HUES48 (cell line): ENCODE results near the gene USP36.

ENCODE experiments used
- H3K27ac ChIP-seq: one replicate; pipeline ENCODE4 v1.7.0; 2013; ENCODE audit warnings: low read depth, low read length, inconsistent platforms
- H3K27me3 ChIP-seq: 2 replicates; pipeline ENCODE4 v1.6.1; 2013; ENCODE audit warnings: mild to moderate bottlenecking, low read length; ENCODE audit not compliant: control insufficient read depth, insufficient read depth
- H3K36me3 ChIP-seq: 2 replicates; pipeline ENCODE4 v1.6.1; 2013; ENCODE audit warnings: low read length; ENCODE audit not compliant: control insufficient read depth, insufficient read depth
- H3K4me1 ChIP-seq: 2 replicates; pipeline ENCODE4 v1.6.1; 2013; ENCODE audit warnings: mild to moderate bottlenecking, low read length; ENCODE audit not compliant: control insufficient read depth, insufficient read depth
- H3K4me3 ChIP-seq: 2 replicates; pipeline ENCODE4 v1.5.1; 2013; ENCODE audit warnings: mild to moderate bottlenecking, low read depth, low read length
- H3K9ac ChIP-seq: 2 replicates; pipeline ENCODE4 v1.6.1; 2013; ENCODE audit warnings: mild to moderate bottlenecking, low read depth, low read length, moderate library complexity
- H3K9me3 ChIP-seq: 2 replicates; pipeline ENCODE4 v1.6.1; 2013; ENCODE audit warnings: low read length; ENCODE audit not compliant: control insufficient read depth, insufficient read depth

The USP36 gene

DNA sequence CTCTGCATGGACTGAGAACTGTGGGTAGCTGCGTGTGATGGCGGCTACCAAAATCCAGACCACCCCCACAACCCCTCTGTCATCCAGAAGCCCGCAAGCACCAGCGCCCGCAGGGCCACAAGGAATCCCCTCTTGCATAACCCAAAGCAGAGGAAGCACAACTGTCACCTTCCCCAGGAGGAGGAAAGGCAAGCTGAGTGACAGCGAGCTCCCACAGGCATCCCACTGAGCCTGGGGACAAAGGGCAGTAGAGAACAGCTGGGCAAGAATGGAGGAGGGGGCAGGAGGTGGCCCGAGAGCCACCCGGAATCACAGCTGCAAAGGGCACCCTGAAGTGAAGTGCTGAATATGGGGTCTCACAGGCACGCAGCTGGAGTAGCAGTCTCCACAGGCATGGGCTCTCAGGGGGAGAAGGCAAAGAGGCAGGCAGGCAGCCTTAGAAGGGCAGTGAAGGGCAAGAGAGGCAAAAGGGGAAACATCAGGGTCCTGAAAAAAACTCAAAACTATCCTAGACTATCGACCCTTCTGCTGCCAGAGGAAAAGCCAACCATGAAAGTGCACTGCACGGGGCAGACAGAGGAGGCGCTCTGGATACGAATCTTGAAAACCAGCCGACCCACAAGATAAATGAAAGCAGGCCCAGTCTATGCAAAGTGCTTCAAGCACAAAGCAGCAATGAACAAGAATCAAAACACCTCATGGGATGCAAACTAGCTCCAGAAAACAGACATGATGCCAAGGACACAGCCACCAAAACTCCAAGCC lies 17.1 kb downstream of the USP36 start:
- Histone ChIP-seq H3K4me1 (no peaks in the 10 kb centered on the region), H3K27ac (no peak overlapping the region), H3K9me3 (no peaks in the 10 kb centered on the region), H3K4me3 (no peak overlapping the region), H3K9ac (no peak overlapping the region), H3K27me3 (no peaks in the 10 kb centered on the region), H3K36me3 (peaks cover 98% of the 10 kb centered on the region)

DNA sequence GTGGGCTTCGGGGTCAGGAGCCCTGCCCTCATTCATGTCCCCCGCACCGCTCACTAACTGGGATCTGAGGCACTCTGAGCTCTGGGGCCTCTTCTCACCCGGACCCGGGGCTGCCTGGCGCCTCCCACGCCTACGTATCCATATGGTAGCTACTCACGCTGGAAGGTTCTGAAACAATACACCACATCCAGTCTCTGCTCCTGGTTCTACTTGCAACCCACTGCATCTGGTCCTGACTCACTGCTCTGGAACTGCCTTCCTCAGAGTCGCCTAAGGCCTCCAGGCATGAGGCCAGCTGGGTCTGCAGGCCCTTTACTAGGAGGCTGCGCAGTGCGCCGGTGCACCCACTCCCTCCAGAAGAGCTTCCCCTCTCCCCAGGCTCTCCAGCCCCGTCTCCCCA lies 18.1 kb downstream of the USP36 start:
- Histone ChIP-seq H3K27ac (no peak overlapping the region), H3K27me3 (no peaks in the 10 kb centered on the region), H3K36me3 (peaks cover 98% of the 10 kb centered on the region), H3K9me3 (no peaks in the 10 kb centered on the region), H3K9ac (no peak overlapping the region), H3K4me3 (no peak overlapping the region), H3K4me1 (no peaks in the 10 kb centered on the region)

DNA sequence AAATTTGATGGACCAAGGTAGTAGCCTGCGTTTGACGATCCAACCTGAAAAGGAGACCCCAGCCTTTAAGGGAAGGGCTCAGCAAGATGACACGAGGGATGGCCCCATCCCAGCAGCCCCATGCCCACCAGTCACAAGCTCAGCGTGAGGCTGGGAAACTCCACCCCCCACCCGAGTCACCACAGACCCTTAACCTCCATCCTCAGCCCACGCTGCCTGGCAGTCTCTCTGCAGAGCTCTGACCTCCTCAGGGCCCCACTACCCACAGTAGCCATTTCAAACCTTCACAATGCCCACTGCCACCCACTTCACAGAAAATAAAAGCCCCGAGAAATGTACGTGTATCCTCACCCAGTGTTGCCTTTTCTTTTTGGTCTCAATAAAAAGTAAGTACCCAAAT lies 18.7 kb downstream of the USP36 start:
- H3K36me3 ChIP-seq, result peaks cover 98% of the 10 kb centered on the region
- H3K9me3 ChIP-seq, result no peaks in the 10 kb centered on the region
- H3K27me3 ChIP-seq, result no peaks in the 10 kb centered on the region
- no peak overlapping the region for H3K9ac ChIP-seq
- H3K4me3 ChIP-seq, result no peak overlapping the region
- H3K27ac ChIP-seq, result no peak overlapping the region
- no peaks in the 10 kb centered on the region for H3K4me1 ChIP-seq

DNA sequence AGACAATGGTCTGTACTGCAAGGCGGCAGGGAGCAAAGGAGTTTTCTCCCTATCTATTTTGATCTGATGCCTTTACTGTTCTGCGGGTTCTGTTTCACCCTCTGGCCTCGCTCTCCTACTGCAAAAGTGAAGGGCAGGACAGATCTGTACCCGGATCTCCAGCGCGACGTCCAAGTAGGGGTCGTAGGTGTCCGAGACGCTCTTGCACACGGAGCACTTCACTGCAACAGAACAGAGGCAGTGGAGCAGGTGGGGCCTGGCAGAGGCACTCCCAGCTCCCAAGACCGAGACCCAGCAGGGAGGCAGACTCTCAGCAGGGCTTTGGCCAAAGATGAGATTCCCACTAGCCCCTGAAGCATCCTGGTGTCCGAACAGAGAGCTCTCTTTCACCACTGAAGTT lies 19.8 kb downstream of the USP36 start:
- no peak overlapping the region for H3K27ac ChIP-seq
- H3K4me3 ChIP-seq, result no peak overlapping the region
- H3K9me3 ChIP-seq, result no peaks in the 10 kb centered on the region
- no peaks in the 10 kb centered on the region for H3K4me1 ChIP-seq
- peaks cover 98% of the 10 kb centered on the region for H3K36me3 ChIP-seq
- no peak overlapping the region for H3K9ac ChIP-seq
- no peaks in the 10 kb centered on the region for H3K27me3 ChIP-seq

DNA sequence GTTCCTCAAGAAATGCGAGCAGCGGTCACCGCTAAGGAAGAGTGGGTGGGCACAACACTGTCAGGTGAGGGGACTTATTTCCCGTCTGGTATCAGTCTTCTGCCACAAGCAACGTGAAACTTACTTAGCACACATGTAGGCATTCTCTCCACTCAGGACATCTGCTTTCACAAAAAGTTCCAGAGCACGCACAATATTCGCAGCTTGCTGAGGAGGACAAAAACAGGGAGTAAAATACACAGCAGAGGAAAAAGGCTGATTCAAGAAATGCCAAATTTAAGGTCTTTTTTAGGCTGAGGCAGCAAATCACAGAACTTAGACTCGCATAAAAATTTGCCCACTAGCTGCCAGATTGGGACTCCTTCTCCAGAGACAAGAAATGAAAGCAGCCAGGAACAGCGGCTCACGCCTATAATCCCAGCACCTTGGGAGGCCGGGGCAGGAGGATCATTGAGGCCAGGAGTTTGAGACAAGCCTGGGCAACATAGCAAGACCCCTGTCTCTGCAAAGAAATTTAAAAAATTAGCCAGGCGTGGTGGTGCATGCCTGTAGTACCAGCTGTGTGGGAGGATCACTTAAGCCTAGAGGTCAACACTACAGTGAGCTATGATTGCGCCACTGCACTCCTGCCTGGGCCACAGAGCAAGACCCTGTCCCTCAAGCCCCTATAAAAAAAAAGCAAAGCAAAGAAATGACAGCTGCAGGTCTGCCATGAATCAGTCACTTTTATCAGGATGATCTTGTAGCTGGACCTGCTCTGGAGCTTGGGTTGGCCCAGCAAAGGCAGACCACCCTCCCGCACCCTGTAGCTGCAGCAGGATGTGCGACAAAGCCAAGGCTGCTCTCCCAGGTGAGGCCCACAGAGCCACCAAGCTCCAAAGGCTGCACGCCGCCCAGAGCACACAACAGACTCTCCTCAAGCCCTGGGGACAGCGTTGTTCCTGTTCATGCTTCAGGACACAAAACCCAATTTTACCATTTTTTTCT lies 20.5 kb downstream of the USP36 start:
- Histone ChIP-seq H3K27ac (no peak overlapping the region), H3K4me3 (no peak overlapping the region), H3K36me3 (peaks cover 98% of the 10 kb centered on the region), H3K27me3 (no peaks in the 10 kb centered on the region), H3K9ac (no peak overlapping the region), H3K9me3 (no peaks in the 10 kb centered on the region), H3K4me1 (no peaks in the 10 kb centered on the region)

GRCh38 chr17:78819402-78819801 lies 21.2 kb downstream of the USP36 start:
- Histone ChIP-seq H3K9me3 (no peaks in the 10 kb centered on the region), H3K27ac (no peak overlapping the region)

GRCh38 chr17:78818932-78819331 lies 21.7 kb downstream of the USP36 start:
- peaks cover 98% of the 10 kb centered on the region for H3K36me3 ChIP-seq
- no peak overlapping the region for H3K4me3 ChIP-seq
- no peak overlapping the region for H3K9ac ChIP-seq
- H3K27me3 ChIP-seq, result no peaks in the 10 kb centered on the region
- H3K9me3 ChIP-seq, result no peaks in the 10 kb centered on the region
- no peak overlapping the region for H3K27ac ChIP-seq
- H3K4me1 ChIP-seq, result no peaks in the 10 kb centered on the region

More at GRCh38 chr17:78819402-78819801, 21.2 kb downstream of the USP36 start:
- Histone ChIP-seq H3K27me3 (no peaks in the 10 kb centered on the region), H3K4me1 (no peaks in the 10 kb centered on the region), H3K36me3 (peaks cover 98% of the 10 kb centered on the region), H3K9ac (no peak overlapping the region), H3K4me3 (no peak overlapping the region)

DNA sequence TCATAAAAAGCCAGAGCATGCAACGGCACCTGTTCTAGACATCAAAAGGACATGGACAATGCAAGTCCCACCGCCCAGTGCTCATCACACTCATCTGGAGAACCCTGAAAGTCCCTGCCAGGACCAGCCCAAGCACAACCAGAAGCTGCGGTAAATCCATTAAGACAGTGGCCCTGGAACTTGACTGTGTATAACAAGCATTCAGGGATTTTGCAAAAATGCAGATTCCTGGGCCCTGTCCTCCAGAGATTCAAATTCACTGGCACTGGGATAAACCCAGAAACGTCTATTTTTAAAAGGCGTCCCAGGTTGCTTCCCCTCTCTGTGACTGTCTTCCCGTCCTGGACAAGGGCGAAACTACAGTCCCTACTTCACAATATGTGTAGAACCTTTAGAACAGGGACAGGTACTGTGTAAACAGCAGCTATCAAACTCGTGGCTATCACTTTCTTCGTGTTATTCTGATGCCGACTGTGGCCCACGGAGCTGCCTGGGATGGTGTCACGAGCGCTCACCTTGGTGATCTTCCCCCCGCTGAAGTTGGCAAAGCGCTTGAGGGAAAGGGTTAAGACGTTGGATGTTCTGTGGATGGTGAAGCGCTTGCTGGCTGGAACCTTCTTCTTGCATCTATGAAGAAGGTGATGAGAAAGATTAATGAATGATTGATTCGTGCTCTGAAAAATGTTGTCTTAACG lies 22.3 kb downstream of the USP36 start:
- Histone ChIP-seq H3K27ac (no peak overlapping the region), H3K4me1 (no peaks in the 10 kb centered on the region), H3K27me3 (no peaks in the 10 kb centered on the region), H3K4me3 (no peak overlapping the region), H3K9me3 (no peaks in the 10 kb centered on the region), H3K36me3 (peaks cover 98% of the 10 kb centered on the region), H3K9ac (no peak overlapping the region)

DNA sequence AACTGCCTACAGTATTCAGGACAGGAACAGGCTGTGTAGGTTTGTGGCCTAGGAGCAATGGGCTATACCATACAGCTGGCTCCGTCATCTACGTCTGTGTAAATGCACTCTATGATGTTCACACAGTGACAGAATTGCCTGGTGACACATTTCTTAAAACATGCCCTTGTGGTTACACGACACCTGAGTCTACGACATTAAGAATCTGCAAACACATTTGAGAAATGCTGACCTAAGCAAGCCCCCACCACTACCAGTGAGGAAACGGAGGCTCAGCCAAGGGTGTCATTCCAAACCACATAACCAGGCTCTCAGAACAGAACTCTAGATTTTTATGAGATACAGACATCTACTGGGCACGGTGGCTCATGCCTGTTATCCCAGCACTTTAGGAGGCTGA lies 23.5 kb downstream of the USP36 start:
- H3K27ac ChIP-seq, result no peak overlapping the region
- no peak overlapping the region for H3K4me3 ChIP-seq
- peaks cover 97% of the 10 kb centered on the region for H3K36me3 ChIP-seq
- no peaks in the 10 kb centered on the region for H3K4me1 ChIP-seq
- H3K9me3 ChIP-seq, result no peaks in the 10 kb centered on the region
- no peak overlapping the region for H3K9ac ChIP-seq
- H3K27me3 ChIP-seq, result no peaks in the 10 kb centered on the region

DNA sequence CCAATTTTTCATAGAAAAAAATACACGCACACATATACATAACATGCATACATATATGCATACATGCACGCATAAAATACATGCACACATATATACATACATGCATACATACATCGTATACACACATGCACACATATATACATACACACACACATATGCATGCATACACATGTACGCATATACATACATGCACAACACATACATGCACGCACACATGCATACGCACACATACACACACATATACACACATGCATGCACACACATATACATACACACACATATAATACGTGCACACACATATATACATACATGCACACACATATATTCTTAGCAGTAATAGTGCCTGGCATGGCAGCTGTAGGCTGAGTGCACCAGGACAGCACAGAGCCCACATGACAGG lies 24.9 kb downstream of the USP36 start:
- no peak overlapping the region for H3K27ac ChIP-seq
- H3K4me1 ChIP-seq, result no peaks in the 10 kb centered on the region
- no peaks in the 10 kb centered on the region for H3K27me3 ChIP-seq
- H3K9ac ChIP-seq, result no peak overlapping the region
- peaks cover 98% of the 10 kb centered on the region for H3K36me3 ChIP-seq
- no peaks in the 10 kb centered on the region for H3K9me3 ChIP-seq
- no peak overlapping the region for H3K4me3 ChIP-seq
